Right cardiac atrium (tissue), 5 donors: ENCODE results near the gene LRRTM4. TPM values are rescaled to one million over a fixed set of nuclear protein-coding genes. Genes with fewer than 3 reads are reported as not detected.

ENCODE experiments used
- ATAC-seq, 2 donors: fragments of 200-7000 bp; cut with Tn5 transposase; one replicate each; pipeline versions ENCODE4 v1.8.0 to v1.9.1; 2020; ENCODE audit warnings: moderate library complexity in 2 of 2, mild to moderate bottlenecking in 1 of 2
- DNase-seq, 3 donors: peaks; one replicate each; pipeline ENCODE4 v3.0.0-alpha.2; 2020
- H3K27ac ChIP-seq: one replicate; pipeline ENCODE4 v1.5.1; 2013; ENCODE audit warnings: mild to moderate bottlenecking, low read length, control low read depth, moderate library complexity
- H3K27me3 ChIP-seq: one replicate; pipeline ENCODE4 v1.6.1; 2013; ENCODE audit not compliant: control insufficient read depth, insufficient read depth
- H3K4me1 ChIP-seq: one replicate; pipeline ENCODE4 v1.6.1; 2013; ENCODE audit warnings: low read length; ENCODE audit not compliant: control insufficient read depth, insufficient read depth
- H3K4me3 ChIP-seq: one replicate; pipeline ENCODE4 v1.5.1; 2013; ENCODE audit warnings: low read length, control low read depth
- H3K9me3 ChIP-seq: one replicate; pipeline ENCODE4 v1.6.1; 2013; ENCODE audit warnings: low read length; ENCODE audit not compliant: control insufficient read depth
- WGBS: extraction: QIAGEN DNeasy Blood & Tissue Kit; methylation state at CpG from one replicate; pipeline ENCODE4 v1.1.7; 2013; 5-methylcytosine and 5-hydroxymethylcytosine counted together
- intact Hi-C, 4 donors: fragments of 100-400 bp; cut with DNase I; formaldehyde crosslinking; loops; one replicate each; pipeline versions ENCODE4 v1.11.0 to v1.14.0; 2022 to 2023
- polyA plus RNA-seq: library from polyadenylated mRNA; stranded (reverse); fragments of 200-250 nt; gene quantifications from one replicate; pipeline ENCODE4 v1.2.3, GENCODE V29; 2013
- total RNA-seq, 4 donors: library from RNA; stranded (reverse); fragmentation: NEBNext Ultra II Directional; extraction: Animal tissue kit (Norgen Biotek cat#: 25700); gene quantifications; one replicate each; pipeline ENCODE4 v1.2.1, GENCODE V29; 2021
- donor health status: healthy with polysubstance abuse.
- donor health status: DM: no; HTN: yes; CAD: no.
- donor health status: DM: no; HTN: no; CAD: no.
- donor health status: DM: no; HTN: yes; CAD: no; lungs with severe emphysema.
- donor health status: DM: yes; HTN: yes; CAD: no.

LRRTM4 gene
- total and polyA plus RNA-seq, 5 donors = 0.09 to 1.0 (median 0.59) TPM

GRCh38 chr2:76862901-76863300, 659.3 kb downstream of the LRRTM4 start:
- WGBS = 56% methylated on average over 3 of the region's 3 CpGs
- H3K4me3 ChIP-seq = no peak overlapping the region
- no peaks in the 10 kb centered on the region for H3K9me3 ChIP-seq
- no peak overlapping the region for H3K27ac ChIP-seq
- no peaks in the 10 kb centered on the region for H3K4me1 ChIP-seq
- no peaks in the 10 kb centered on the region for H3K27me3 ChIP-seq
- DNase-seq = no peak
- intact Hi-C loops = no loop called here
- ATAC-seq = no peak

GRCh38 chr2:76861708-76862107, 660.5 kb downstream of the LRRTM4 start:
- Histone ChIP-seq H3K4me3 (no peak overlapping the region), H3K4me1 (no peaks in the 10 kb centered on the region), H3K27ac (no peak overlapping the region), H3K27me3 (no peaks in the 10 kb centered on the region), H3K9me3 (no peaks in the 10 kb centered on the region)
- 41% methylated on average over 3 of the region's 3 CpGs for WGBS
- ATAC-seq = no peak
- intact Hi-C loops = no loop called here
- DNase-seq = no peak

- no peak for ATAC-seq
- WGBS = 60% methylated on average over 1 of the region's 1 CpG
These were observed 671.2 kb downstream of the LRRTM4 start for GRCh38 chr2:76851000-76851399.

GRCh38 chr2:76849086-76849485, 673.1 kb downstream of the LRRTM4 start:
- no peak overlapping the region for H3K4me3 ChIP-seq
- no peaks in the 10 kb centered on the region for H3K4me1 ChIP-seq
- intact Hi-C loops = no loop called here
- no peak for ATAC-seq
- H3K27ac ChIP-seq = no peak overlapping the region
- 57% methylated on average over 1 of the region's 1 CpG for WGBS
- no peaks in the 10 kb centered on the region for H3K9me3 ChIP-seq
- DNase-seq = no peak
- no peaks in the 10 kb centered on the region for H3K27me3 ChIP-seq

More at GRCh38 chr2:76851000-76851399, 671.2 kb downstream of the LRRTM4 start:
- intact Hi-C loops = no loop called here
- Histone ChIP-seq H3K4me3 (no peak overlapping the region), H3K27ac (no peak overlapping the region), H3K4me1 (no peaks in the 10 kb centered on the region), H3K27me3 (no peaks in the 10 kb centered on the region), H3K9me3 (no peaks in the 10 kb centered on the region)
- DNase-seq = no peak

- H3K27ac ChIP-seq = no peak overlapping the region
- H3K27me3 ChIP-seq = no peaks in the 10 kb centered on the region
- DNase-seq = no peak
- WGBS = 68% methylated on average over 1 of the region's 1 CpG
- intact Hi-C loops = no loop called here
- no peak for ATAC-seq
- no peaks in the 10 kb centered on the region for H3K9me3 ChIP-seq
- no peak overlapping the region for H3K4me3 ChIP-seq
- no peaks in the 10 kb centered on the region for H3K4me1 ChIP-seq
These were observed 682.4 kb downstream of the LRRTM4 start for GRCh38 chr2:76839826-76840225.

- Histone ChIP-seq H3K27me3 (no peaks in the 10 kb centered on the region), H3K4me3 (no peak overlapping the region), H3K4me1 (no peaks in the 10 kb centered on the region), H3K9me3 (no peaks in the 10 kb centered on the region), H3K27ac (no peak overlapping the region)
- intact Hi-C loops = no loop called here
- DNase-seq (no peak), ATAC-seq (no peak)
- WGBS = 73% methylated on average over 3 of the region's 3 CpGs
These were observed 692.6 kb downstream of the LRRTM4 start for GRCh38 chr2:76829374-76830234.

GRCh38 chr2:76826691-76827090, 695.5 kb downstream of the LRRTM4 start:
- Histone ChIP-seq H3K27ac (no peak overlapping the region), H3K9me3 (no peaks in the 10 kb centered on the region), H3K4me3 (no peak overlapping the region), H3K27me3 (no peaks in the 10 kb centered on the region), H3K4me1 (no peaks in the 10 kb centered on the region)
- DNase-seq = no peak
- ATAC-seq = no peak
- intact Hi-C loops = no loop called here
- 32% methylated on average over 3 of the region's 3 CpGs for WGBS

- intact Hi-C loops = no loop called here
- no peak for DNase-seq
- Histone ChIP-seq H3K27ac (no peak overlapping the region), H3K27me3 (no peaks in the 10 kb centered on the region), H3K4me3 (no peak overlapping the region), H3K9me3 (no peaks in the 10 kb centered on the region), H3K4me1 (no peaks in the 10 kb centered on the region)
- 68% methylated on average over 6 of the region's 6 CpGs for WGBS
- no peak for ATAC-seq
These were observed 696.8 kb downstream of the LRRTM4 start for GRCh38 chr2:76825140-76825970.

- intact Hi-C loops = no loop called here
- 81% methylated on average over 2 of the region's 2 CpGs for WGBS
- DNase-seq (no peak), ATAC-seq (no peak)
- Histone ChIP-seq H3K27ac (no peak overlapping the region), H3K27me3 (no peaks in the 10 kb centered on the region), H3K4me3 (no peak overlapping the region), H3K4me1 (no peaks in the 10 kb centered on the region), H3K9me3 (no peaks in the 10 kb centered on the region)
These were observed 700.4 kb downstream of the LRRTM4 start for GRCh38 chr2:76821731-76822130.

GRCh38 chr2:76813084-76813483, 709.1 kb downstream of the LRRTM4 start:
- H3K9me3 ChIP-seq = no peaks in the 10 kb centered on the region
- no peaks in the 10 kb centered on the region for H3K27me3 ChIP-seq
- no peak overlapping the region for H3K27ac ChIP-seq
- intact Hi-C loops = no loop called here
- no peak overlapping the region for H3K4me3 ChIP-seq
- H3K4me1 ChIP-seq = no peaks in the 10 kb centered on the region
- ATAC-seq (no peak), DNase-seq (no peak)
- 91% methylated on average over 1 of the region's 1 CpG for WGBS

- Histone ChIP-seq H3K27ac (no peak overlapping the region), H3K27me3 (no peaks in the 10 kb centered on the region), H3K4me3 (no peak overlapping the region), H3K4me1 (no peaks in the 10 kb centered on the region), H3K9me3 (no peaks in the 10 kb centered on the region)
- DNase-seq (no peak), ATAC-seq (no peak)
- intact Hi-C loops = no loop called here
These were observed 710.0 kb downstream of the LRRTM4 start for GRCh38 chr2:76812156-76812555.
